Pulmonary artery endothelial cell (primary cell): ENCODE data around the gene CBS. TPM values are rescaled to one million over a fixed set of nuclear protein-coding genes. Genes with fewer than 3 reads are reported as not detected.
"Not testable (repeated sequence)": the region's sequence is repeated elsewhere in the genome, so short reads cannot be mapped to it uniquely, and the experiment has no call there.

Source experiments
- DNase-seq: peaks from one replicate; pipeline ENCODE4 v3.0.0-alpha.2; 2011; ENCODE audit warnings: low read depth, low spot score
- total RNA-seq: library from RNA; depleted of rRNA; stranded (reverse); fragments of >200 nt; gene quantifications from 2 replicates; pipeline ENCODE4 v1.2.3, GENCODE V29; 2014

The CBS gene
- 53.9 and 82.4 TPM in 2 replicates for total RNA-seq

DNA sequence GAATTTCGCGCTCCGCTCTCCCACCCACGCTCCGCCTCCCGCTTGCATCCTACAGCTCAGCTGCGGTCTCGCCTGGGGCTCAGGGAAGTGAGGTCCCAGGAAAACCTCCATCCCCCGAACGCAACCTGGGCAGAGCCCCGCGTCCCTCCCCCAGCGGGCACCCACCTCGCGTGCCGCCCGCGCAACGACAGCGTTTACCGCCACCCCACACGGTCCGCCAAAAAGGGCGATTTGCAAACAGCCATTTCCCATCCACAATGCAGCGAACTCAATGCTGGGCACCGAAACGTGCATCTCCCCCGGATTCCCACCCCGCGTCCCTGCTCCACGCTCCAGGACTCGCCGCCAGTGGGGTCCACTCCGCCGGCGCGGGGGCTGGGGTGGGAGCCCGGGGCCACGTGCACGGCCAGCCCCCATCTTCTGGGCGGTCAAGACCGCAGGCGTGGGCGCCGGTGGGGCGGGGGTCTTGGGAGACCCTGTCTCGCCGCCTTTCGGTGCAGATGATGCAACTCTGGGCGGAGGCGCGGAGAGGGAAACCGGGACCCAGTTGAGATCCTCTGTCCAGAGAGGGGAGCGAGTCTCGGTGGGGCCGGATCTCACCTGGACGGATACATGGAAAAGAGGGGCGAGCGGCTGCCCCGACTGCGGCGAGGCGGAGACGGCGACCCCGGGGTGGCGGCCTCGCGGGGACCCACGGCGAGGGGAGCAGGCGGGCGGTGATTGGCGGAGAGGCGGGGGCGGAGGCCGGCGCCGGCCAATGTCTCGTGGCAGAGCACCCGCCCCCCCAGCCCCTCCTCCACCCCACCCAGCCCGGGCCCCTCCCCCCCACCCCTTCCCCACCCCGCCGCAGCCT, at the start of gene CBS:
CBS (minus strand) TSS at position 666 of the 853 bp plus-strand sequence. CDS start 3,642 bp downstream, outside the sequence.
- DNase-seq: not testable (repeated sequence)

DNA sequence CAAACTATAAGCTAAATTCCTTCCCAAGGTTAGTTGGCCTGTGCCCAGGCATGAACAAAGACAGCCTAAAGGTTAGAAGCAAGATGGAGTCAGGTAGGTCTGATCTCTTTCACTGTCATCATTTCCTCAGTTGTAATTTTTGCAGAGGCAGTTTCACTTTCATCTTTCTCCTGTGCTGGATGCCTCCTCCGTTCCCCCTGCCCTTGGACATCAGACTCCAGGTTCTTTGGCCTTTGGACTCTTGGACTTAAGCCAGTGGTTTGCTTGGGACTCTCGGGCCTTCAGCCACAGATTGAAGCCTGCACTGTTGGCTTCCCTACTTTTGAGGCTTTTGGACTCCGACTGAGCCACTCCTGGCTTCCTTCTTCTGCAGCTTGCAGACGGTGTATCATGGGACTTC, 40.3 kb upstream of the CBS start:
- DNase-seq: not testable (repeated sequence)

DNA sequence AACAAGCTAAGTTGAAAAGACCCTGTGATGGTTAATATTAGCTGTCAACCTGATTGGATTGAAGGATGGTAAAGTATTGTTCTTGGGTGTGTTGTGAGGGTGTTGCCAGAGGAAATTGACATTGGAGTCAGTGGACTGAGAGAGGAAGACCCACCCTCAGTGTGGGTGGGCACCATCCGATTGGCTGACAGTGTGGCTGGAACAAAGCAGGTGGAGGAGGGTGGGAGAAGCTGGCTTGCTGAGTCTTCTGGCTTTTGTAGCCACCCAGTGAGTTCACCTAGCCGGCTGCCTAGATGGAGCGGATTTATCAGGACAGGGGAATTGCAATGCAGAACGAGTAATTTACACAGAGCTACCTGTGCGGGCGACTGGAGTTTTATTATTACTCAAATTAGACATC, 38.8 kb upstream of the CBS start:
- DNase-seq: not testable (repeated sequence)

DNA sequence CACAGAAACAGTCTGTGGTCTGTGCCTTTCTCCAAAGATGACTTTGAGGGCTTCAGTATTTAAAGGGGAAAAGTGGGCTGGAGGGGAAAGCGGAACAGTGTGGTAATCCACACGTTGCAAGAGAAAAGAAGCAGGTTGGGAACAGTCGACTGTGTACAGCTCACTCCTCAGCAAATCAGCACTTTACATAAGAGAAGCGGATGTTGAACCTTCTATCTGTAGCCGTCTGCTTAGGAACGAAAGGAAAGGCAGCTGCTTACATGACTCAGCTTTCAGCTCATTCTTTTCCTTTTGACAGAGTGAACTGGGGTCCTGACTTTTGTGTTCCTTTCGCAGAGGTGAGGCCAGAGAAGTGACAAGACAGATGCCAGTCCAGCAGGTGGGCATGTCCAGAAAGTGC, 33.4 kb upstream of the CBS start:
- not testable (repeated sequence) for DNase-seq

DNA sequence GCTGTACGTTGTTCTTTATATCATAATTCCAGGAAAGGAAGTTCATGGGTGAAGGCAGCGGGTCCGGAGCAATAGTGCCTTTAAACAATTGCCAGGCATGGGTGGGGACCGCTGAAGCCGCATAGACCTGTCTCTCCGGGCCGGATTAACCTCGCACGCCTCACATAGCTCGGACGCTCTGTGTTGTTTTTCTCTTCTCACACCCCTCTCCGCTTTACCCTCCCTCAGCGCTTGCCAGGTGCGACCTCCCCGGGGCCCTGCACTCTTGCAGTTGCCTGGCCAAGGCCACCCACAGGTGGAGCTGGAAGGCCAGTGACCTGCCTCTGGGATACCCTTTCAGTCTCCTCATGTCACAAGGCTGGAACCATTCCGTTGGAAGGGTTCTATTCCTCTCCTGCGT, 32.5 kb upstream of the CBS start:
- not testable (repeated sequence) for DNase-seq

DNA sequence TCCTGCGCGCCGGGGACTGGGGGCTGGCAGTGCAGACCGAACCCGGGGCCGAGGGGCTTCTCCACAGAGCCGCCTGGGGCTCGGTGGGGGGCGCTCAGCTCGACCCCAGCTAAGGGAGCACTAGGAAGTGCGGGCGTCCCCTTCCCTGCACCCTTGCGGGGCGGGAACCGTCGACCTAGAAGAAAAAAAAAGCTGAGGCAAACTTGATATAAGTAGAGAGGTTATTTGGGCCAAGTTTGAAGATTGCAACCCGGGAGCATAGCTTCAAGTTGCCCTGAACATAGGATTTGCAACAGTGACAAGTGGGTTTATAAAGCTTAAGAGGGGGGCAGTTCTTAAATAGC, 32.1 kb upstream of the CBS start:
- DNase-seq: not testable (repeated sequence)

DNA sequence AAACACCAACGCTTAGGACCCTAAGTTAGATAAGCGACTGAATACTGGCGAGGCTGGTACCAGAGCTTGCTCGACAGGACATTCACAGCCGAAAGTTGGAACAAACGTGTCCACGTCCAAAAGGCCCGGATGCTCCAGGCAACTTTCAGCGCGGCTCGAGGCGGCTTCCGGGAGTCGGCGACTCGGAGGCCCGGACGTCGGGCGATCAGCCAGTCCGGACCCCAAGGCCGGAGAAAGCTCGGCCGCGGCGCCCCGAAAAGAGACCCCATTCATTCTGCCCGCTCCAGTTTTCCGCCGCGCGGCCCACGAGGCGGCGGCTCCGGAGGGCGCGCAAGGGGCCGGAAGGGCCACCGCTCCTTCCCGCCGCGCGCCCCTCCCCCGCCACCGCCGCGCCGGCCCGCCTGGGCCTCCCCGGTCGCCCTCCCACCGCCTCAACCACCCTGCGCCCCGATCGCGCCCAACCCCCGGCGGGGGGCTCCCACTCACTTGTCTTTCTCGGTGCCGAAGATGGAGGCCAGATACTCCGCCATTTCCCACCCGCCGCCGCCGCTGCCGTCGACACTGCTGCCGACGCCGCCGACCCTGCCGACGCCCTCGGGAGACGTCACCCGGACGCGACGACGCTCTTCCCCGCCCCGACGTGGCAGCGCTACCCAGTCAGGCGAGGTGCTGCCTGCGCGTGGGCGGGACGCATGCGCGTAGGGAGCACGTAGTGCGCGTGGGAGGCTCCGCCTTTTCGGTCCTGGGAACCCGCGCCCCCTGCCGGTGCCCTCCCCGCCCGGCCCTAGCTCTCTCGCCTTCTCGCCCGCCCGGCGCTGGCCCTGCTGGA, 31.5 kb upstream of the CBS start, which contains the start of gene U2AF1:
U2AF1 (minus strand) TSS at position 606 of the 829 bp plus-strand sequence; CDS start at position 530, 76 bp downstream.
- not testable (repeated sequence) for DNase-seq

DNA sequence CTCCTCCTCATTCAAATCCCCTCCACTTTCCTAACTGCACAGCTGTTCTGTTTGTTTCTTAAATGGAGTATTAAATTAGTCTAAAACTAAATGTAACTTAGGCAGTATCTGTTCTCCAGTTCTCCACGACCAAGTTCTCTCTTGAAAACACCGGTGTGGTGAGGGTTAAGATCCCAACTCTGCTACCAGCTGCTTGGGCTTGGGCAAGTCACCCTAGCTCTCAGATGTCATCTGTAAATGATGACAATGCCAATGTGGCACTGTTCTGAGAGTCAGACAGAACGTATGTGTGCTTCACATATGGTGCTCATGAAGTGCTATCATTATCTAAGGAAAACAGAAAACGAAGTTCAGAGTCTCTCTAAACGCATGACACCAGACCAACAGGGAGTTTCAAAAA, 29.0 kb upstream of the CBS start:
- not testable (repeated sequence) for DNase-seq

DNA sequence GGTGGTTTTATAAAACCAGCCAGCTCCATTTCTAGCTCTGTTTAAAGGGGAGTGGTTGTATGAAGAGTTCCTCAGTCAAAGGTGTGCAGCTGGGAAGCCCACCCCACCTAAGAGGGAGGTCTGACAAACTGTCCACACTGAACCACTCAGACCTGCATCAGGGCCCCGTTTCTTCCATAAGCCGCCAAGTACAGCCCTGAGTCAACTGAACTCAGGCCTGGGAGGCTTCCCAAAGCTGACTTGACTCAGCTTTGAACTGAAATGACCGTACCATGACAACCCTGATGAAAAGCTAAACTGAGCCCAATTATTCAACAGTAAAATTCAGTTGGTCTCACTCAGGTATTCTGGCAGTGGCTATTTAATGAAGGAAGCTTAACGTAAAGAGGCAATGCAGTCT, 26.6 kb upstream of the CBS start:
- not testable (repeated sequence) for DNase-seq

DNA sequence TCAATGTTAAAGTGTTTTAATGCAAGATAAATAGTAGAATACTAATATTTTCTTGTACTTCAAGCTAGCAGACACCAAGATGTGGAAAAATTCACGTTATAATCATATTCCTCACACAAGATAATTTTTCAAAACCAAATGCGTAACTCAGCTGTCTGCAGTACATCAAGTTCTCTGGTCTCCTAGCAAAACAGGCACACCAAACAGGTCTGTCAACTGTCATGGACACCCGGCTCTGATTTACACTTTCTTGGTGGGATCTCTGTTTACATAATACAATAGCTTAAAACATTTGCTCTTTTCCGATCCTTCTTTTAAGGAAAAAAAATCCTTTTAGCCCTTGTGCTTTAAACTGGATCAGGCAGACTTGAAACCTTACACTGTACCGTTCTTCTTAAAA, 26.0 kb upstream of the CBS start:
- not testable (repeated sequence) for DNase-seq

DNA sequence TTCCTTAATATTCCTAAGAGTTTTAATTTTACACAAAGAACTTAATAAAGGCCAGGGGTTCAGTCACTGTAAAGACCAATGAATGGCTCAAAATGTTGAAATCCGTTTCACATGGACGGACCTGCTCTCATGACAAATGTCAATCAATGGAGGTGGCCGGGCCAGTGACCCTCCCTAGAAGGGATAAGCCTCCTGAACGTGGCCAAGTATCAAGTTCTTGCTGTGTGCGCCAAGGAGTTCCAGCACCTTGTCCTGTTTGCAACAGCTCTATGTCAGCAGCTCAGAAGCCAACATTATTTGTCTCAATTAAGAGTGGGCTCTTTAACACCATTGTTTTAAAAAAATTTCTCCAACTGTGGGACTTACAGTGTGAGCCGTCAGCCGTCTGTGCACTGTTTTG, 25.4 kb upstream of the CBS start:
- DNase-seq: not testable (repeated sequence)

DNA sequence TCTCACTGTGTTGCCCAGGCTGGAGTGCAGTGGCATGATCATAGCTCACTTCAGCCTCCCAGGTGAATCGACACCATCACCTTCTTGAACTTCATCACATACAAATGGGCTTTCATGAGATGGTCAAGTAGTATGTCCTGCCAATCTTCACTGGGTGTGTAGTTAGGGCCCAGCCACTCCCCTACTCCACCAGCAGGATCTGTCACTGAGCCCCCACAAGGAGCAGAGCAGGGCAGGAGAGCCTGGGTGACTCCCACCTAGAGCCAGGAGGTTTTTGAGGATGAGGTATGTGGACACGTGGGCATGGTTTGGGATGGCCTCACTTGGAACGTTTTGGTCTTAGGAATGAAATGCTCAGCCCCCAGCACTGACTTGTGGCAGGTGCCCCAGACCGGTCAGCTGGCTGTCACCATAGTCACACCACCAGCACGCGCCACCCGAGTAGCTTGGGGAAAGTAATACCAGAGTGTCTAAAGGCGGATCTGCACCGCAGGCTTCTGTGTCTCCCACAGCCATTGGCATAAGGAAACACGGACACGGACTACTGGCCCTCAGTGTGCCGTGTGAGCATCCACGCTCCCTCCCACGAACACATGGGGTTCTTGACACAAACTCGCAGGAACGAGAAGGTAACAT, 16.5 kb upstream of the CBS start:
- DNase-seq: not testable (repeated sequence)

DNA sequence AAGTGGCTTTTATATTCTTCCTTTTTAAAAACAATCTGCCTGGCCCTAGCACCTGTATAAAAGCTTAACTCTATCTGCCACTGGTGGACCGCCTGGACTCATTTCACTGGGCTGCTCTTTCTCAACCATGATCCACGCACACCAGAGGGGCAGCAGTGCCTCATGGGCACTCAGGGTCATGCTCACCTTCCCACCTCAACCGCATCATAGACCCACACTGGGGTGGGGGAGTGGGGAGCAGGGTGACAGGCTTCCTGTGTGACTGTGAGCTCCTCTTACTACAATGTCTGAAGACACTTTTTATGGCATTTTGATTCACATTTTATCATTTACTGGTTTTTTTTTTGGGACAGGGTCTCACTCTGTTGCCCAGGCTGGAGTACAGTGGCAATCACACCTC, 15.3 kb upstream of the CBS start:
- not testable (repeated sequence) for DNase-seq

DNA sequence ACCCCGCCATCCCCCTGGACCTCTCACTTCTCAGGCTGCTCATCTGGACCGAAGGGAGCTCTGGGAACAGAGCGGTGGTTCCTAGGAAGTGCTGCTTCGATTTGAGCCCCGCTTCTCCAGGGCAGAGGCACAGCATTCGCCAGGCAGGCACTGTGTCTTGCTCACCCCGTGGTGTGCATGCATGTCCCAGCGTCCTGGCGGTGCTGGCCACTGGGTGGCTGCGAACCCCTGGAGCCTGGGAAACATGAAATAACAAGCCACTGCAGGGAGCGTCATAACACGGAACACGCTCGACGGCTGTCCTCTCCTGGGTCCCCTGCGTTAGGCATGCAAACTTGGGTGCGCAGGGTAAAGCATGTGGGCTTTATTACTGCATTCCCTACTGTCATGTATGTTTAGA, 13.8 kb upstream of the CBS start:
- not testable (repeated sequence) for DNase-seq

DNA sequence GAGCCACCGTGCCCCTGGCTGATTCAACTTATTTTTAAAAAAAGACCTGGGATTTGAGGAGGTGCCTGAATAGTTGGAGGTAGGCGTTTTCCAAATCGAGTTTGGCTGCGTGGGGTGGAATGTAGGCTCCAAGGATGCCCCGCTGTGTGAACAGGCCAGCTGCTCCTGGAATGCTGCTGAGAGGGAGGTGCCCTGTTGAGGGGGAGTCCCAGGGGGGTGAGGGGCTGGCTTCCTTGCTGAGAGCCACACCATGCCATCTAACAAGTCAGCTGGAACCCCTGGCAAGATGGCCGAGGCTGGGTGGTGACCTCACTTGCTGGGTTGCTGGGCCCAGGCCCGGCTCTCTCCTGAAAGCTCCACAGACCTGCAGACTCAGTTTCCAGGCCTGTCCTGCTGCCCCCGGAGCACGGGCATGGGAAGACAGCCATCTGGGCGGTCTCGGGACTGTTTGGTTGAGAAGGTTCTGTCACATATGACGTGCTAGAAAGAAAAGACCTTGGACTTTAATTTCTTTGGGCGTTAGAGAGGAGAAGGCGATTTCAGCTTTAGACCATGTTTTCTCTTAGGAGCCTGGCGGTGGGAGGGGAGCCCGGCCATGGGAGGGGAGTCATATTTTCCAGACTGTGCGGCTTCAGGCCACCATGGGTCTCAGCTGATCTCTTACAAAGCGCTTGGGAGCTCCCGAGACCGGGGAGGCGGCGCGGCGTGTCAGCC, 7.1 kb upstream of the CBS start:
- DNase-seq: not testable (repeated sequence)

DNA sequence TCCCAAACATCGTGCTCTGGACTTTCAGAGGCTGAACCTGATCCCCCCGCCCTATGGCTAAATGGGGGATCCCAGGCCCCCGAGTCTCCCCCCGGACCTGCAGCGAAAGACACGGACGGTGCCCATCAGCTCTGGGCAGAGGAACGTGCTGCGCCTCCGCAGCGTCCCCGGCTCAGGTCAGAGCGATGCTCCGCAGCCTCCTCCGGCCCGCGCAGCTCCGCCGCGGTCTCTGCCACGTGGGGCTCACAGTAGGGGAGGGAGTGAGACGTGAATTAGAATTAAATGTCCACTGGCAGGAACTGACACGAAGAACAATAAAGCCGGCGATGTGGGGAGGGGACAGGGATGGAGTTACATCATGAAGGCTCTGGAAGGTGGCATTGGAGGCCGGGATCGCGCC, 1.0 kb upstream of the CBS start:
- DNase-seq: not testable (repeated sequence)

DNA sequence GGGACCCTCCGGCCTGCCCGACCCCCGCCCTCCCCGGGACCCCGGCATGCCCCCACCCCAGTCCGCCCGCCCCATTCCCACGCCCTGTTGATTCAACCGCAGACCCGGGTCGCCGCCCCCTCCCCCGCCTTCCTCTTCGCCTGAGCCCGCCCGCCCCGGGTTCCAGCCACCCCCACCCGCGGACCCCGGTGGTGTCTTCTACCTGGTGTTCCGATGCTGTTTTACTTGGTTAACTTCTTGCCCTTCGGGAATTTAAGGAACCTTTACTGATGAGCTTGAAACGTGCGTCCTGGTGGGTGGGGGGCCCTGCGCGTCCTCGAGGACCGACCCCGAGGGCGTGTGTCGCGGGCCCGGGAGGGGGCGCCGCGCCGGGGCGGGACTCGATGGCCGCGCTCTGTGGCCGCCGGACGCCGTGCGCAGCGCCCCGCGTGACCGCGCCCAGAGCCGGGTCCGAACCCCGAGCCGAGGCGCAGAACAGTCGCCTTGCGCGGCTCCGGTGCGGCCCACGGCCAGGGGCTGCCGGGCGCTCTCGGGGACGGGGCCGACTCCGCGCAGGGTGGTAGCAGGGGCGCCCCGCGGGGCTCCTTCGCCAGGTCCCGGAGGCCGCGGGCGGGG, 495 bp upstream of the CBS start:
- not testable (repeated sequence) for DNase-seq

DNA sequence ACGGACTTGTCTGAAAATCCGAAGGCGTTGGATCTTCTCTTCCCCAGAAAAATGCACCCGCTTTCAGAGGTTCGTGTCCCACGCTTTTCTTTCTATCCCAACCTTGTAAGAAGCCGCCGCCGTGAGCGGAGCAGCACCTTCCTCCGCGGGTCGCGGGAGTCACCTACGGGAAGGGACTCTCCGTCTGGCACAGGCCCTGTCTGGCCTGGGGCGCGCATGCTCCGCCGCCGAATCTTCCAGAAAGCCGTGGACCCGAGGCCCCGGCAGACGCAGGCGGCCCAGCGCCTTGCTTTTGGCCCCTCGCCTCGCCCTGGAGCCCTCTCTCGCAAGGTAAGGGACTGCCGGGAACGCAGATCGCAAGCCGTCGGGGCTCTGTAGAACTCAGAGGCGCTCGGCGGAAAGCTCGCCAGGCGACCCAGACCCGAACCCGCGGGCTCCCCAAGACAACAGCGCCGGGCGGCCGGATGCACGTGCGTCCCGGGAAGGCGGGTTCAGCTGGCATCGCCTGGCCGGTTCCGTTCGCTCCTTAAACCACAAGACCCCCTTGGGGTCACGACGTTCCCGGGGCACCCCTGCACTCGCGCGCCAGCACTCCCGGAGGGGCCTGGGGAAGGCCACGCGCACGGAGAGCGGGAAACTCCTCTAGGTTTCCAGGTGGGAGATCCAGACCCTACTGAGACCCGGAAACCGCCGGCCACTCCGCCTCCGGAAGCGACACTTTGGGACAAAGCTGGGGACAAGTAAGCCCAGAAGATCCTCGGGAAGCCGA, 1.1 kb downstream of the CBS start:
- DNase-seq: not testable (repeated sequence)

DNA sequence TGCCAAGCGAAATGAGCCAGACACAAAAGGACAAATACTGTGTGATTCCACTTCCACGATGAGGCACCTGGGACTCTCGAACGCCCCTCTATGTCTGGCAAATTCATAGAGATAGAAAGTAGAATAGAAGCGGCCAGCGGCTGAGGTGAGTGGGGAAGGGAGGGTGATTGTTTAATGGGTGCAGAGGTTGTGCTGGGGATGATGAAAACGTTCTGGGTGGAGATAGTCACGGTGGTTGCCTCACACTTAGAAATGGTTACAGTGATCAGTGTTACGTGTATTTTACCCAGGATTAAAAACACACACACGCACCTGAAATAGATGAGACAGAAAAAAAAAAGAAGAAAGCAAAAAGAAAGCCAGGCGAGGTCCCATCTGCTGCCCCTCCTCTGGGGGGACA, 2.9 kb downstream of the CBS start:
- not testable (repeated sequence) for DNase-seq

DNA sequence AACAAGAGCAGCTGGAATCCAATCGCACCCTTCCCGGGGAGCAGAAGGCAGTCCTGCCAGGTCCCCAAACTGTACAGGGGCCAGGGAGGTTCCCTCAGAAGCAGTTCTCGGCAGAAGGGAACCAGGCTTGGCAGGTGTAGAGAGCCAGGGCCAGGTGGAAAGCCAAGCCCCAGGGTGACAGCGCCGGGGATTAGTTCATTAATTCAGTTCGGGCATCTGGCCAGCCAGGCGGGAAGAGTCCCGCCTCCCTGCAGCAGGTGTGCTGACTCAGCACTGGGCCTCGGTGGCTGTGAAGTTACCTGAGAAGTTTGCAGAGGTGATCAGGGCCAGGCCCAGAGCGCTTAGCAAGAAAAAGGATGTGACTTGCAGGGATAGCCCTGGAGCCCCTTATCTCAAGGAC, 6.0 kb downstream of the CBS start:
- DNase-seq: not testable (repeated sequence)
